CD4-positive, alpha-beta memory T cell (primary cell): ENCODE results near the gene ITPK1. TPM values are rescaled to one million over a fixed set of nuclear protein-coding genes. Genes with fewer than 3 reads are reported as not detected.

Experiments used
- CTCF ChIA-PET: fragments of 350-600 bp; sonication (Branson Sonifier 250); formaldehyde crosslinking; loops from one replicate; lab custom pipeline; 2021; ENCODE audit warnings: inconsistent platforms; ENCODE audit not compliant: partially characterized antibody; lab: Charles Lee
- POLR2A ChIA-PET: fragments of 350-600 bp; sonication (Branson Sonifier 250); formaldehyde crosslinking; loops from one replicate; lab custom pipeline; 2021; ENCODE audit not compliant: partially characterized antibody; lab: Charles Lee
- DNase-seq, 5 donors: peaks; one replicate each; pipeline versions ENCODE4 v3.0.0 to v3.0.0-alpha.2; 2020 to 2022; ENCODE audit warnings: mixed read lengths in 1 of 5
- H3K27ac ChIP-seq: one replicate; pipeline ENCODE4 v1.7.0; 2013; ENCODE audit warnings: low read depth, low read length
- H3K27me3 ChIP-seq: 2 replicates; pipeline ENCODE4 v1.7.0; 2013; ENCODE audit warnings: mild to moderate bottlenecking, low read length, moderate library complexity; ENCODE audit not compliant: insufficient read depth
- H3K36me3 ChIP-seq: 2 replicates; pipeline ENCODE4 v1.7.0; 2013; ENCODE audit warnings: mild to moderate bottlenecking, low read length, moderate library complexity; ENCODE audit not compliant: insufficient read depth
- H3K4me1 ChIP-seq: 2 replicates; pipeline ENCODE4 v1.7.0; 2013; ENCODE audit warnings: mild to moderate bottlenecking, low read length, moderate library complexity; ENCODE audit not compliant: insufficient read depth
- H3K4me3 ChIP-seq, 2 donors: one replicate each; pipeline ENCODE4 v1.7.0; 2013; ENCODE audit warnings: low read length in 2 of 2, mild to moderate bottlenecking in 1 of 2
- H3K9me3 ChIP-seq, 2 donors: one replicate each; pipeline ENCODE4 v1.7.0; 2013; ENCODE audit warnings: low read length in 2 of 2, control low read depth in 1 of 2; ENCODE audit not compliant: control insufficient read depth in 1 of 2
- H3K27ac Mint-ChIP-seq, 7 donors: one replicate each; pipeline ENCODE4 v1.8.0; 2020 to 2021; ENCODE audit warnings: mixed read lengths in 7 of 7, mild to moderate bottlenecking in 6 of 7, inconsistent platforms in 3 of 7, moderate library complexity in 3 of 7
- H3K27me3 Mint-ChIP-seq, 2 donors: one replicate each; pipeline ENCODE4 v1.8.0; 2020 to 2021; ENCODE audit warnings: mixed read lengths in 2 of 2
- H3K36me3 Mint-ChIP-seq, 2 donors: one replicate each; pipeline ENCODE4 v1.8.0; 2020 to 2021; ENCODE audit warnings: mixed read lengths in 2 of 2, inconsistent platforms in 1 of 2, mild to moderate bottlenecking in 1 of 2
- H3K4me1 Mint-ChIP-seq, 4 donors: one replicate each; pipeline ENCODE4 v1.8.0; 2020 to 2021; ENCODE audit warnings: mixed read lengths in 4 of 4, mild to moderate bottlenecking in 1 of 4
- H3K4me3 Mint-ChIP-seq, 8 donors: one replicate each; pipeline ENCODE4 v1.8.0; 2020 to 2021; ENCODE audit warnings: mixed read lengths in 8 of 8, mild to moderate bottlenecking in 7 of 8, moderate library complexity in 6 of 8, inconsistent platforms in 3 of 8
- H3K9me3 Mint-ChIP-seq, 8 donors: one replicate each; pipeline ENCODE4 v1.8.0; 2020 to 2021; ENCODE audit warnings: mixed read lengths in 8 of 8, mild to moderate bottlenecking in 5 of 8, inconsistent platforms in 3 of 8, moderate library complexity in 1 of 8
- intact Hi-C: fragments of 100-400 bp; cut with micrococcal nuclease; formaldehyde crosslinking; loops from one replicate; pipeline ENCODE4 v1.15.1; 2023
- polyA plus RNA-seq, 2 donors: library from polyadenylated mRNA; unstranded; fragments of 300-500 nt; fragmentation: Illumina TruSeq; gene quantifications; one replicate each; pipeline ENCODE4 v1.2.3, GENCODE V29; 2021
- total RNA-seq, 2 experiments: library from RNA; stranded (reverse); gene quantifications; one replicate each; pipeline ENCODE4 v1.2.3, GENCODE V29; 2021

ITPK1 gene
- total and polyA plus RNA-seq, 4 experiments from 2014 or later, result 12.5 to 30.0 (median 26.9) TPM

- peaks cover 47 to 53% of the 10 kb centered on the region in 2 donors for H3K36me3 Mint-ChIP-seq
- DNase-seq, result no peak
- POLR2A ChIA-PET, result no interaction called here
Measured at GRCh38 chr14:92986254-92987147, 129.2 kb downstream of the ITPK1 start.

GRCh38 chr14:92985521-92985920, 130.2 kb downstream of the ITPK1 start:
- no peaks in the 10 kb centered on the region for H3K27me3 Mint-ChIP-seq
- no peak overlapping the region for H3K4me3 Mint-ChIP-seq
- H3K36me3 Mint-ChIP-seq, result peaks cover 52 to 61% of the 10 kb centered on the region in 2 donors
- Histone ChIP-seq H3K9me3 (no peaks in the 10 kb centered on the region), H3K4me3 (no peak overlapping the region), H3K36me3 (no peaks in the 10 kb centered on the region), H3K27me3 (no peaks in the 10 kb centered on the region), H3K27ac (no peak overlapping the region), H3K4me1 (no peaks in the 10 kb centered on the region)
- H3K4me1 Mint-ChIP-seq, result no peaks in the 10 kb centered on the region
- intact Hi-C loops, result no loop called here
- POLR2A ChIA-PET, result no interaction called here
- H3K9me3 Mint-ChIP-seq, result peaks cover 0 to 20% (median 8%) of the 10 kb centered on the region in 8 donors
- CTCF ChIA-PET, result no interaction called here
- DNase-seq, result no peak
- peak overlapping the region in 1 of 7 donors; percentile 25 for H3K27ac Mint-ChIP-seq

More at GRCh38 chr14:92986254-92987147, 129.2 kb downstream of the ITPK1 start:
- Mint-ChIP-seq H3K27ac (peak overlapping the region in 1 of 7 donors; percentile 63), H3K9me3 (peaks cover 0 to 10% (median under 1%) of the 10 kb centered on the region in 8 donors), H3K27me3 (no peaks in the 10 kb centered on the region), H3K4me1 (no peaks in the 10 kb centered on the region), H3K4me3 (no peak overlapping the region)
- intact Hi-C loops, result no loop called here
- Histone ChIP-seq H3K27me3 (no peaks in the 10 kb centered on the region), H3K9me3 (no peaks in the 10 kb centered on the region), H3K27ac (no peak overlapping the region), H3K36me3 (no peaks in the 10 kb centered on the region), H3K4me3 (no peak overlapping the region), H3K4me1 (no peaks in the 10 kb centered on the region)
- CTCF ChIA-PET, result interaction anchor here (0.7 kb wide), 1 partner anchor 13 kb away, joined by 3 read pairs; no protein-coding TSS in a partner anchor

DNA sequence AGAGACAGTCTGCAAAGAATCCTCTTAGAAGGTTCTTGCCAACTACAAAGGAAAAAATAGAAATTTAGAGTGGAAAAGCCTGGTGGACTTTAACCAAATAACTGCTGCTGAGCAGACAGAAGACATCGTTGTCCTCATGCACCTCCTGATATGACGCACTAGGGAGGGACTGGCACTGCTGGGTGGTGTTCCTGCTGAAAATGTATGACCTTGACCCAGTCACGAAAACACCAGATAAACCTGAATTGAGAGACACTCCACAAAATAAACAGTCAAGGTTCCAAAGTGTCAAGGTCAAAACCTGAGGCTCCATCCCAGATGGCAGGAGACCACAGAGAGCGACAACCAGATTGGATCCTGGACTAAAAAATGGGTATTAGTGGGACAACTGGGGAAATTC, 130.8 kb downstream of the ITPK1 start:
- no peak for DNase-seq
- CTCF ChIA-PET, result no interaction called here
- H3K27ac Mint-ChIP-seq, result no peak overlapping the region
- Histone ChIP-seq H3K27ac (no peak overlapping the region), H3K4me1 (no peaks in the 10 kb centered on the region), H3K27me3 (no peaks in the 10 kb centered on the region), H3K36me3 (no peaks in the 10 kb centered on the region), H3K4me3 (no peak overlapping the region), H3K9me3 (no peaks in the 10 kb centered on the region)
- intact Hi-C loops, result no loop called here
- H3K4me1 Mint-ChIP-seq, result no peaks in the 10 kb centered on the region
- POLR2A ChIA-PET, result no interaction called here
- peaks cover 54 to 63% of the 10 kb centered on the region in 2 donors for H3K36me3 Mint-ChIP-seq
- peaks cover 0 to 24% (median 11%) of the 10 kb centered on the region in 8 donors for H3K9me3 Mint-ChIP-seq
- no peaks in the 10 kb centered on the region for H3K27me3 Mint-ChIP-seq
- no peak overlapping the region for H3K4me3 Mint-ChIP-seq

GRCh38 chr14:92984082-92984788, 131.5 kb downstream of the ITPK1 start:
- POLR2A ChIA-PET, result no interaction called here
- no peak overlapping the region for H3K27ac ChIP-seq
- no peak for DNase-seq
- H3K4me3 Mint-ChIP-seq, result no peak overlapping the region
- no peaks in the 10 kb centered on the region for H3K27me3 ChIP-seq
- no peaks in the 10 kb centered on the region for H3K36me3 ChIP-seq
- CTCF ChIA-PET, result no interaction called here
- peaks cover 0 to 31% (median 17%) of the 10 kb centered on the region in 8 donors for H3K9me3 Mint-ChIP-seq
- H3K27me3 Mint-ChIP-seq, result no peaks in the 10 kb centered on the region
- no peaks in the 10 kb centered on the region for H3K4me1 ChIP-seq
- H3K4me3 ChIP-seq, result no peak overlapping the region
- no peaks in the 10 kb centered on the region for H3K4me1 Mint-ChIP-seq
- intact Hi-C loops, result no loop called here
- peak overlapping the region in 1 of 7 donors; percentile 3 for H3K27ac Mint-ChIP-seq
- H3K9me3 ChIP-seq, result no peaks in the 10 kb centered on the region
- H3K36me3 Mint-ChIP-seq, result peaks cover 60 to 68% of the 10 kb centered on the region in 2 donors

- Histone ChIP-seq H3K9me3 (peaks cover 0 to 7% of the 10 kb centered on the region in 2 donors), H3K36me3 (no peaks in the 10 kb centered on the region), H3K4me3 (no peak overlapping the region), H3K4me1 (no peaks in the 10 kb centered on the region), H3K27ac (no peak overlapping the region), H3K27me3 (no peaks in the 10 kb centered on the region)
- H3K4me3 Mint-ChIP-seq, result no peak overlapping the region
- CTCF ChIA-PET, result no interaction called here
- intact Hi-C loops, result no loop called here
- no peaks in the 10 kb centered on the region for H3K27me3 Mint-ChIP-seq
- H3K36me3 Mint-ChIP-seq, result peaks cover 59 to 79% of the 10 kb centered on the region in 2 donors
- peak overlapping the region in 1 of 7 donors; percentile 7 for H3K27ac Mint-ChIP-seq
- POLR2A ChIA-PET, result no interaction called here
- DNase-seq, result no peak
- peaks cover 0 to 43% (median 29%) of the 10 kb centered on the region in 8 donors for H3K9me3 Mint-ChIP-seq
- H3K4me1 Mint-ChIP-seq, result no peaks in the 10 kb centered on the region
Measured at GRCh38 chr14:92982956-92983355, 132.8 kb downstream of the ITPK1 start.

DNA sequence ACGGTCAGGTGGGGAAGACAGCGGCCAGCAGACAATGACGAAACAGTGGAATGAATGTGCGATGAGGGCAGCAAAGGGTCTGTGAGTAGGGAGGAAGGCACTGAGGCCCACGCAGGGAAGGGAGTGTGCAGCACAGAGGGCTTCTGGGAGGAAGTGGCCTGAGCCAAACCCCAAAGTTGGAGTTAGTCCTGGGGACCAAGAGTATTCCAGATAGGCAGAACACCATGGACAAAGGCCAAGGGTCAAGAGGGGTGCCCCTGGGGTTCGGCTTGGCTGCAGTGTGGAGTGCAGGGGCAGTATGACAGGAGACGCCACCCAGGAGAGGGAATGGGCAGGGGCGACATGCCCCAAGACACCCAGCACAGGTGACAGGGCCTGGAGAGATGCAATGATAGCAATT, 134.0 kb downstream of the ITPK1 start:
- H3K4me3 ChIP-seq, result no peak overlapping the region
- ChIA-PET CTCF (no interaction called here), POLR2A (no interaction called here)
- Mint-ChIP-seq H3K4me1 (no peaks in the 10 kb centered on the region), H3K27me3 (no peaks in the 10 kb centered on the region), H3K36me3 (peaks cover 72 to 91% of the 10 kb centered on the region in 2 donors), H3K9me3 (peaks cover 4 to 56% (median 38%) of the 10 kb centered on the region in 8 donors), H3K4me3 (no peak overlapping the region), H3K27ac (no peak overlapping the region)
- no peaks in the 10 kb centered on the region for H3K27me3 ChIP-seq
- no peak overlapping the region for H3K27ac ChIP-seq
- H3K36me3 ChIP-seq, result no peaks in the 10 kb centered on the region
- no peaks in the 10 kb centered on the region for H3K4me1 ChIP-seq
- DNase-seq, result no peak
- intact Hi-C loops, result no loop called here
- H3K9me3 ChIP-seq, result peaks cover 0 to 7% of the 10 kb centered on the region in 2 donors

GRCh38 chr14:92980866-92981265, 134.9 kb downstream of the ITPK1 start:
- Histone ChIP-seq H3K27me3 (no peaks in the 10 kb centered on the region), H3K36me3 (peaks cover 4% of the 10 kb centered on the region), H3K4me3 (no peak overlapping the region), H3K27ac (no peak overlapping the region), H3K4me1 (no peaks in the 10 kb centered on the region), H3K9me3 (peaks cover 0 to 10% of the 10 kb centered on the region in 2 donors)
- ChIA-PET POLR2A (no interaction called here), CTCF (no interaction called here)
- no peaks in the 10 kb centered on the region for H3K27me3 Mint-ChIP-seq
- intact Hi-C loops, result no loop called here
- H3K36me3 Mint-ChIP-seq, result peaks cover 76 to 93% of the 10 kb centered on the region in 2 donors
- no peak for DNase-seq
- peaks cover 4 to 56% (median 44%) of the 10 kb centered on the region in 8 donors for H3K9me3 Mint-ChIP-seq
- H3K4me1 Mint-ChIP-seq, result no peaks in the 10 kb centered on the region
- H3K4me3 Mint-ChIP-seq, result no peak overlapping the region
- H3K27ac Mint-ChIP-seq, result no peak overlapping the region
